Fibroblast of skin of right quadriceps (primary cell): Measurements from ENCODE around the gene POP7.
"Not testable (repeated sequence)": the region's sequence is repeated elsewhere in the genome, so short reads cannot be mapped to it uniquely, and the experiment has no call there.

ENCODE experiments used
- DNase-seq: peaks from one replicate; pipeline ENCODE4 v3.0.0-alpha.2; 2013

The POP7 gene

DNA sequence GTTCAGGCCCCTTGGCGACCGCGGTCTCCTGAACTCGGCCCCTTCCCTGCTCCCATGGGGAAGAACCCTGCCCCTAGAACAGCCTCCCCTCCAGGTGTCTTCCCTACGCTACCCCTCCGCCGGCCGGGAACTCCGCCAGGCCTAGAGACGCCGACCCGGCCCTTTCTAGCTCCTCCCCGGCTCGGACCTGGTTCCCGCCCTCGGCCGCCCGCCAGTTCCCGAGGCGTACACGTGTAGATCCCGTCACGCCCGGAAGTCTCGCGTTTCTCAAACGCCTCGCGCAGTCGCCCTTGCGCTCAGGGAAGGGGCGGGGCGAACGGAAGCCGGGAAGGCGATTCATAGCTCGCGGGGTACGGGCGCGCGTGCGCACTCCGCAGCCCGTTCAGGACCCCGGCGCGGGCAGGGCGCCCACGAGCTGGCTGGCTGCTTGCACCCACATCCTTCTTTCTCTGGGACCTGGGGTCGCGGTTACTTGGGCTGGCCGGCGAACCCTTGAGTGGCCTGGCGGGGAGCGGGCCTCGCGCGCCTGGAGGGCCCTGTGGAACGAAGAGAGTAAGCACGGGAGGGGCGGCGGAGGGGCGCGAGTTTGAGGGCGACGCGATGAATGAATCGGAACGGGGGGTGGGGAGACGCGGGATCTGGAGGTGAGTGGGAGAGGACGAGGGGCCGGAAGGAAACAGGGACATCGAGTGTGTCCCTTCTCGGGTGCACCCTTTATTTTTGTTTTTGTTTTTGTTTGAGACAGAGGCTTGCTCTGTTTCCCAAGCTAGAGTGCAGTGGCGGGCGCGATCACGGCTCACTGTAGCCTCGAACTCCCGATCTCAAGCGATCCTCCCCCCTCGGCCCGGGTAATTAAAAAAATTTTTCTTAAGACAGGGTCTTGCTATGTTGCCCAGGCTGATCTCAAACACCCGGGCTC is at the start of gene POP7:
Gene POP7 (plus strand): TSS at position 369 of the 919 bp plus-strand sequence. CDS start 710 bp downstream, outside the sequence.
- DNase-seq: peak; percentile 98

DNA sequence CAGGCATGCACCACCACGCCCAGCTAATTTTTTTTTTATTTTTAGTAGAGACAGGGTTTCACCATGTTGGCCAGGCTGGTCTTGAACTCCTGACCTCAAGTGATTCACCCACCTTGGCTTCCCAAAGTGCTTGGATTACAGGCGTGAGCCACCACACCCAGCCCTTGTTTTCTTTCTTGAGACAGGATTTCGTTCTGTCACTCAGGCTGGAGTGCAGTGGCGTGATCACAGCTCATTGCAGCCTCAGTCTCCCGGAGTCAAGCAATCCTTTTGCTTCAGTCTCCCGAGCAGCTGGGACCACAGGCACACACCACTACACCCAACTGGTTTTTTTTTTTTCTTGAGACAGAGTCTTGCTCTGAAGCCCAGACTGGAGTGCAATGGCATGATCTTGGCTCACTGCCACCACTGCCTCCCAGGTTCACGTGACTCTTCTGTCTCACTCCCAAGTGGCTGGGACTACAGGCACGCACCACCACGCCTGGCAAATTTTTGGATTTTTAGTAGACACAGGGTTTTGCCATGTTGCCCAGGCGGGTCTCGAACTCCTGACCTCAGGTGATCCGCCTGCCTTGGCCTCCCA is 43.6 kb upstream of the POP7 start:
- DNase-seq: not testable (repeated sequence)

DNA sequence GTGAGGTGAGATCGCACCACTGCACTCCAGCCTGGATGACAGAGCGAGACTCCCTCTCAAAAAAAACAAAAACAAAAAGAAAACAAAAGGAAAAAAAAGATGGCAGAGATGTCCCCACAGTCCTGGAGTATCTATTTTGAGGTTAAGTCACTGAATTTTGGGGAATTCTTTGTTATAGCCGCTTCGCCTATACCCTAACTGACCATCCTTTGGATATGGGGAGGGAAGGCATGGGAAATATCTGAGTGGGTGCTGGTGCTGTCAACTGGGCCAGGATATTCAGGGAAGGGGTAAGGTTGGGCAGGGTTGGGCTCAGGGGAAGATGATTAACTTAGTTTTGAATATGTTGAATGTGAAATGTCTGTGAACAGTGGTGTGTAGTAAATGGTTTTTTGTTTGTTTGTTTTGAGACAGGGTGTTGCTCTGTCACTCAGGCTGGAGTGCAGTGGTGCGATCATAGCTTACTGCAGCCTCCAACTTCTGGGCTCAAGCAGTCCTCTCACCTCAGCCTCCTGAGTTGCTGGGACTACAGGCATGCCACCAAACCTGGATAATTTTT is 40.7 kb upstream of the POP7 start:
- DNase-seq: no peak

DNA sequence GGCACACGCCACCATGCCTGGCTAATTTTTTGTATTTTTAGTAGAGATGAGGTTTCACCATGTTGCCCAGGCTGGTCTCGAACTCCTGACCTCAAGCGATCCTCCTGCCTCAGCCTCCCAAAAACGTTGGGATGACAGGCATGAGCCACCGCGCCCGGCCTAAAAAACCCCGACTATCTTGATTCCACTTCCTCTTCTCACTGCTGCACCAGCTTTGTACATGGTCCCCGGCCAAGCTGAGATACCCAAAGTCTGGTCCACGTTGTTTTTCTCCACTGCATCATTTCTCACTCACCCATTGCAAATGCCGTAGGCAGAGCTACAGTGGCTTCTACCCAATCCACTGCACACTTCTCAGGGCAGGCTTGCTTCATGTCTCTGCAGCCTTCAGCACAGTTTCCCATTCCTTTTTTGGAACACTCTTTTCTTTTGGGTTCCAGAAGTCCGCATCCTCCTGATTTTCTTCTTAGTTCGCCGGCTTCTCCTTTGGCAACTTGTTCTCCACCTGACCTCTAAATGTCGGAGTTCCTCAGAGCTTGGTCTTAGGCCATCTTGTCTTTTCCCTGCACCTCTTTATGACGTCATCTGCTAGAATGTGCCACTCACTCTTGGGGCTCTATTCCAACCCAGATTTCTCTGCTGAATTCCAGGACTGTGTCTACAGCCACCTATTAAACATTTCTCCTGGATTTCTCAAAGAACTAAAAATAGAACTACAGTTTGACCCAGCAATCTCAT is 38.4 kb upstream of the POP7 start:
- no peak for DNase-seq

DNA sequence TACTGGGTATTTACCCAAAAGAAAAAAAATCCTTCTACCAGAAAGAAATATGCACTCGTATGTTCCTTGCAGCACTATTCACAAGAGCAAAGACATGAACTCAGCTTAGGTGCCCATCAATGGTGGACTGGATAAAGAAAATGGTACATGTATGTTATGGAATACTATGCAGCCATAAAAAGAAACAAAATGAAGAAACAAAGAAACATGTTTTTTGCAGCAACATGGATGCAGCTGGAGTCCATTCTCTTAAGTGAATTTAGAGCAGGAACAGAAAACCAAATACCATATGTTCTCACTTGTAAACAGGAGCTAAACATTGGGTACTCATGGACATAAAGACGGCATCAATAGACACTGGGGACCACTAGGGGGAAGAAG is 37.9 kb upstream of the POP7 start:
- no peak for DNase-seq

DNA sequence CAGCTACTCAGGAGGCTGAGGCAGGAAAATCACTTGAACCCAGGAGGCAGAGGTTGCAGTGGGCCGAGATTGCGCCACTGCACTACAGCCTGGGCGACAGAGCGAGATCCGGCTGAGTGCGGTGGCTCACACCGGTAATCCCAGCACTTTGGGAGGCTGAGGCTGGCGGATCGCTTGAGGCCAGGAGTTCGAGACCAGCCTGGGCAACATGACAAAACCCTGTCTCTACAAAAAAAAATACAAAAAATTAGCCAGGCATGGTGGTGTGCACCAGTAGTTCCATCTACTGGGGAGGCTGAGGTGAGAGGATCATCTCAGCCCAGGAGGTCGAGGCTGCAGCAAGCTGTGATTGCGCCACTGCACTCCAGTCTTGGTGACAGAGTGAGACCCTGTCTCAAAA is 36.8 kb upstream of the POP7 start:
- DNase-seq: not testable (repeated sequence)

DNA sequence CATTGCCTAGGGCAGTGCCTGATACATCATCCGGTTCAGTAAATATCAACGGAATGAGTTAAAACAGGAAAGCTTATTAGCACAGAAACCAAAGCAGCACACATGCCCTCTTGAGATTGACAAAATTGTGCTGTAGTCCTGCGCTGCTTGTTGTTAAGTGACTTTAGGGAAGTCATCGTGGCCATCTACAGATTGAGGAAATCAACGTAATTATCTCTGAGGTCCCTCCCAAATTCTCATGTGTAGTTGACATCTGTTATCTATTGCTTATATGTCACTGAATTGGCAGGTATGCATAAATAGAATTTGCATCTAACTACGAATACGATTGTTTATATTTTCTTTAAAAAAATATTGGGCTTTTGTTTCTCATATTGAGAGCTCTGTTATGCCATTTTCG is 35.8 kb upstream of the POP7 start:
- no peak for DNase-seq

DNA sequence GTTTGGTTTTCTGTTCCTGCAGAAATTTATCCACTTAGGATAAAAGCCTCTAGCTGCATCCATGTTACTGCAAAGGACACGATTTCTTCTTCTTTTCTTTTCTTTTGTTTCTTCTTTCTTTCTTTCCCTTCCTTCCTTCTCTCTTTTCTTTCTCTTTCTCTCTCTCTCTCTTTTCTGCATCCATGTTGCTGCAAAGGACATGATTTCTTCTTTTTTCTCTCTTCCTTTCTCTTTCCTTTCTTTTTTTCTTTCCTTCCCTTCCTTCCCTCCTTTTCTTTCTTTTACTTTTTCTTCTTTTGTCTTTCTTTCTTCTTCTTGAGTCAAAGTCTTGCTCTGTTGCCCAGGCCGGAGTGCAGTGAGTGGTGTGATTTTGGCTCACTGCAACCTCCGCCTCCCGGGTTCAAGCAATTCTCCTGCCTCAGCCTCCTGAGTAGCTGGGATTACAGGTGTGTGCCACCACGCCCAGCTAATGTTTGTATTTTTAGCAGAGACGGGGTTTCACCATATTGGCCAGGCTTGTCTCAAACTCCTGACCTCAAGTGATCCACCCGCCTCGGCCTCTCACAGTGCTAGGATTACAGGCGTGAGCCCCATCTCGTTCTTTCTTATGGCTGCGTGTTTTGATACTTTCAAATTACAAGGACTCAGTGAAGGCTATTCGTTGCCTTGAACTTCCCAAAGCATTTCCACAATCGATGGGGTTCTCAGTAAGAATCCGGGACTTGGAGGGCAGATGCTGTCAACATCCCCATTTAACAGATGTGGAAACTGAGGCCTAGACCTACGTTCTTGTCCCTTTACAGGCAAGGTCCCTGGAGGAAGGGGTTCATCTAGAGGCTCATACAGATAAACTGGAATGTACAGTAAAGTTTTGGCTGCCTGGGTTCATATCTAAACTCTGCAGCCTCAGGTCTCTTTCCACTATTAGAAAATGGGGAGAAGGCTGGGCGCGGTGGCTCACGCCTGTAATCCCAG is 34.3 kb upstream of the POP7 start:
- no peak for DNase-seq

DNA sequence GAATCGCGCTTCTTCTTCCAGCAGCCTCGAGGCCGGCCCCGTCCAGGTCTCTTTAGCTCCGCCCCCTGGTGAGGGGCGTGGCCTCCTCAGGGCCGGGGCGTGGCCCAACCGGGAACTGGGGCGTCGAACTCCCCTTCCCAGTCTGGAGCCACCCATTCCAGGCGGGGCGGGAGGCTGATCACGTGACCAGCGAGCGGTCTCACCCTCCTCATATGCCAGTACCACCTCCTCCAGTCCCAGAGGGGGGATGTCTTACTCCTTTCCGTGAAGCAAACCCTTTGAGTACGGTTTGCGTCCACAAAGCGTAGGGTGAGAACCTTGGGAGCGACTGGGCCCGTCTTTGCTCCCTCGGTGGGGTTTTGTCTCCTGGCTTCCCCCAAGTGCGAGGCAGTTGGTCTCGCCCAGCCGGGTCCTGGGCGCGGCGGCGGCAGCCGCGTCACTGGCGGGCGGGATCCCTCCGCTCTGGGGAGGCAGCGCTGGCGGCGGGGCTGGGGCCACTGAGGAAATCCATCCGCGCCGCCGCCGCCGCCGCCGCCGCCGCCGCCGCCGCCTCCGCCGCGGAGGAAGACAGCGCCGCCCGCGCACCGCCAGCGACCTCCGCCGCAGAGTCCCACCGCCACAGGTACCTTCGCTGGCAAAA is 32.5 kb upstream of the POP7 start, which contains the start of gene GNB2:
Gene GNB2 (plus strand): TSS at position 439 of the 640 bp plus-strand sequence. CDS start 2,526 bp downstream, outside the sequence.
- peak; percentile 99 for DNase-seq

DNA sequence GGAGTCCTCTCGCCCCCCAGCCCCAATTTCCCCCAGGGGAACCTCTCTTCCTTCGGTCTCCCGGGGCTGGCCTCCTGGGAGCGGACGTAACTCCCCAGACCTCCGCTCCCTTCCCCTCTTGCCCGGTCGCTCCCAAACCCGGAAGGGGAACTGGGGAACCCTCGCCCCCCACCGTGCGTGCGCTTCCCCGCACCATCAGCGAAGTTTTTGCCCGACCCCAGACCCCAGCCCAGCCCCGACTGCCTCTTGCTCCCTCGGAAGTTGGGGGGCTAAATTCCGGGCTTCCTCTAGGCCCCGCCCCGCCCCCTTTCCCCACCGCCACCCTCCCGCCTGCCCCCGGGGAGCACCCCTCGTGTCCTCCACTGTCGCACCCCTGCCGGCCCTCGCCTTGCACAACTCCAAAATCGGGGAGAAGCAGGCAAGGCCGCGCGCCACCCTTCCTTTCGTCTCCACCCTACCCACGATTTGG is 31.9 kb upstream of the POP7 start:
- no peak for DNase-seq

DNA sequence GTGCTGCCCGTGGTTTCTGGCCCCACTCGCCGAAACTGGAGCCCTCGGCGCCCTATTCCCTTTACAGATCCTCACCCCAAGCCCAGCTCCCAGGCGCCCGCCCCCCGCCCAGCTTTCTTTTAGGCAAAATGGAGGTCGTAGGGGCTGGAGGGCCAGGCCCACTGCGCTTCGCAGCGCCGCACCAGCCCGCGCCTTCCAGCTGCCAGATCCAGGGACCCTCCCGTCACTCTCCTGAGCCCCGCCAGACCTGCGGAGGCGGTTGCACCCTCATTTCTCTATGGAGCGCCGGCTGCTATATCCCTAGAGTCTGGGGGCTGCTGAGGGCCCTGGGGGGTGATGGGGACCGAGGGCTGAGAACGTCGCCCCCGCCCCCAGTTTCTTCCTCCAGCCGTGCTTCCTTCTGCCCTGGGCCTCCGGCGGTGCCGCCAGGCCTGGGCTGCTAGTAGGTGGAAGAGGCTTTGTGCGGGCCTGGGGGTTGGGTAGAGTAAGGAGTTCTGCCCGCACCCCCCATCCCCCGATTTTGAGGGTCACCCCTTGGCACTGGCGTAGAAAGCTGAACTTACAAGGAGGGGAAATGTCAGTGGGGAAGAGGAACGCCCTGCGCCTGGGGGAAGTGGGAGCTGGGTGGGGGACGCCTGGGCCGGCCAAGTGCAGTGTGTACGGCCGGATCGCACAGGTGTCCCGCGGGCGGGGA is 31.4 kb upstream of the POP7 start:
- no peak for DNase-seq

DNA sequence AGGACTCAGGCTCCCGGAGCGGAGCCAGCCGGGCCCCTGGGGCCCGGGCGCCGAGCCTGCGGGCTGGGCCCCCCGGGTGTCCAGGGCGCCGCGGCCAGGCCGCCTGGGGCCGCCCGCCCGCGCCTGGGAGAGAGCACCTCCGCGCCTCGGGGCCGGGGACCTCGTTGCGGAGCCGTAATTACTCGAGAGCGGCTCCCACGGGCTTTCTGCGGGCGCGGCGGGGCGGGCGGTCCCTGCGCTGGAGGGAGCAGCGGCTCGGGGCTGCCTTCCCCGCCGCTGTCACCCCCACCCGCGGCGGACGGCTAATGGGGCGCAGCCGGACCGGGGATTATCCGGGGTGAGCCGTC is 30.8 kb upstream of the POP7 start:
- DNase-seq: no peak

DNA sequence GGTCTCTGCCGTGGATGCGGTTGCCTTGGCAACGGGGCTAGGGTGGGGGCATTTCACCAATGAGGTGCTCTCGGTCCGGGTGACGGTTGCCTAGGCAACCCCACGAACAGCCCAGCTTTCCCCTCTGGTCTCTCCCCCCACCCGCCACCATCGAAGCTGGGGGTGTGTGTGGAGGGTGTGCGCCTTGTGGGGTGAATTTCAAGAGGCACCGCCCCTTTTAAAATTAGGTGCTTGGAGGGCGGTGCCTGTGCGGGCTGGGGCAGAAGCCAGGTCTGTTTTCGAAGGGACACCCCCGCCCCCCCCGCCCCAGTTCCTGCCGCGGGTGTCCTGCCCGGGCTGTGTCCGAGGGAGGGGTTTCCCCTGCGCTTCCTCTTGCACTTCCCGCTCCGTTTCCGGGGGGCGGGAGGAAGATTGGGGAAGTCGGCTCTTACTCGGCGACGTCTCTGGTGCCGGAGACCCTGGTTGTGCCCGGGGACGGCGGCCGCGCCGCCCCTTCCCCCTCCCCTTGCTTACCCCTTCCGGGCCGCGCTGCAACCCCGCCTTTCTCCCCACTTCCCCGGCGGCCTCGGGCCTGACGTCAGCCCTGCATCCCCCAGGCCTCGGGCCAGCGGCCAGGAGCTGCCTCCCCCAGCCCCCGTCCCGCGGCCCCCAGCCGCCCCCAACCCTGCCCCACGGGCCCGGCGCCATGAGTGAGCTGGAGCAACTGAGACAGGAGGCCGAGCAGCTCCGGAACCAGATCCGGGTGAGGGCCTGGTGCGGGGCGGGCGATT is 30.2 kb upstream of the POP7 start:
- DNase-seq: peak; percentile 68

DNA sequence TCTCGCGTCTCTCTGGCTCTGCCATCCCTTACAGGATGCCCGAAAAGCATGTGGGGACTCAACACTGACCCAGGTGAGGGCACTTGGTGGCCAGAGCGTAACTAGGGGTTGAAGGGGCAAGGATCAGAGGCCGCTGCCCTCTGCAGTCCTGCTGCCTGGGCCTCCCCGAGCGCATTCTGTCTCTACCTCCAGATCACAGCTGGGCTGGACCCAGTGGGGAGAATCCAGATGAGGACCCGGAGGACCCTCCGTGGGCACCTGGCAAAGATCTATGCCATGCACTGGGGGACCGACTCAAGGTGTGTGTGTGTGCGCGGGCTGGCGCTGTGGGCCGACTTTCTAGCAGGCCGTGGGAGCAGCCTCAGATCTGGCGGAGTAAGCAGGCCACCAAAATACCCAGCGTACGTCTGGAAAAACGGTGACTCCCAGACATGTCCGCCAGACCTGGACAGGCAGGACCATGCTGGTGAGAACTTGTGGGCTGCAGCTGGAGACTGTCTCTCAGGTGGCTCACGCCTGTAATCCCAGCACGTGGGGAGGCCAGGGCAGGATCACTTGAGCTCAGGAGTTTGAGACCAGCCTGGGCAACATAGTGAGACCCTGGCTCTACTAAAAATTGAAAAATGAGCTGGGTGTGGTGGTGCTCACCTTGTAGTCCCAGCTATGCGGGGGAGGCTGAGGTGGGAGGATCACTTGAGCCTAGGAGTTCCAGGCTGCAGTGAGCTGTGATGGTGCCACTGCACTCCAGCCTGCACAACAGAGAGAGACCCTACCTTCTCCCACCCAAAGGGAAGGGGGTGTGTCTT is 29.2 kb upstream of the POP7 start:
- DNase-seq: no peak

DNA sequence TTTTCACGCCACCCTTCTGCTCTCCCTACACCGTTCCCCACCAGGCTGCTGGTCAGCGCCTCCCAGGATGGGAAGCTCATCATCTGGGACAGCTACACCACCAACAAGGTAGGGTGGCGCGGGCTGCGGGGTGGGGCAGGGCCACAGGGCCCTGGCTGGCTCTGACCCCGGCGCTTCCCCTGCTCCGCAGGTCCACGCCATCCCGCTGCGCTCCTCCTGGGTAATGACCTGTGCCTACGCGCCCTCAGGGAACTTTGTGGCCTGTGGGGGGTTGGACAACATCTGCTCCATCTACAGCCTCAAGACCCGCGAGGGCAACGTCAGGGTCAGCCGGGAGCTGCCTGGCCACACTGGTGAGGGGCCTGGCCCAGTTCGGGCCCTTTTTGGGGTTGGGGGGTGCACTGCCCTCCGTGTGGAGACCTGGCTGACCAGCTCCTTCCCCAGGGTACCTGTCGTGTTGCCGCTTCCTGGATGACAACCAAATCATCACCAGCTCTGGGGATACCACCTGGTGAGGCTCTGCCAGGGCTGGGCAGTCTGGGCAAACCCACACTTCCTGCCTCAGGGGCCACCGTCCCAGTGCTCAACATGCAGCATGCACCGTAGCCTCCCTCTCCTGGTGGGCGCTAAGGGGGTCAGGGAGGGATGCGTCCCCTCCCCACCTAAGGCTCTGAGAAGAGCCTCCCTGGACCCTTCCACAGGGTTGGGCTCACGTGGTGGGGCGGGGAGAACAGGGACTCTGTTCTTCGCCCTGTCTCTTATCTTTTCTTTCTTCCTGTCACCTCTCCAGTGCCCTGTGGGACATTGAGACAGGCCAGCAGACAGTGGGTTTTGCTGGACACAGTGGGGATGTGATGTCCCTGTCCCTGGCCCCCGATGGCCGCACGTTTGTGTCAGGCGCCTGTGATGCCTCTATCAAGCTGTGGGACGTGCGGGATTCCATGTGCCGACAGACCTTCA is 28.3 kb upstream of the POP7 start:
- DNase-seq: no peak

DNA sequence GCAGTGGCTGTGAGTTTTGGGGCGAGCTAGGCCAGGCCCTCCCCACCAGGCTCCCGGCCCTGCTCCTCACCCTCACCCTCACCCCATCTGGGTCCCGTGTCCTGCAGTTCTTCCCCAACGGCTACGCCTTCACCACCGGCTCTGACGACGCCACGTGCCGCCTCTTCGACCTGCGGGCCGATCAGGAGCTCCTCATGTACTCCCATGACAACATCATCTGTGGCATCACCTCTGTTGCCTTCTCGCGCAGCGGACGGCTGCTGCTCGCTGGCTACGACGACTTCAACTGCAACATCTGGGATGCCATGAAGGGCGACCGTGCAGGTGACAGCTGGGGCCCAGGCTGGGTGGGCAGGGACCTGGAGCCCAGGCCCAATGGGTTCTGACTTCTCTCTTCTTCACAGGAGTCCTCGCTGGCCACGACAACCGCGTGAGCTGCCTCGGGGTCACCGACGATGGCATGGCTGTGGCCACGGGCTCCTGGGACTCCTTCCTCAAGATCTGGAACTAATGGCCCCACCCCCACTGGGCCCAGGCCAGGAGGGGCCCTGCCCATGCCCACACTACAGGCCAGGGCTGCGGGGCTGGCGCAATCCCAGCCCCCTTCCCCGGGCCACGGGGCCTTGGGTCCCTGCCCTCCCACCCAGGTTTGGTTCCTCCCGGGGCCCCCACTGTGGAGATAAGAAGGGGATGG is 27.5 kb upstream of the POP7 start:
- DNase-seq: no peak
